Stimulated activated naive CD4-positive, alpha-beta T cell (primary cell): Measurements from ENCODE around the gene RAVER2.

Experiments
- DNase-seq, 6 experiments: peaks; one replicate each; lab custom pipeline; 2025; lab: John Stamatoyannopoulos, UW

RAVER2 gene

DNA sequence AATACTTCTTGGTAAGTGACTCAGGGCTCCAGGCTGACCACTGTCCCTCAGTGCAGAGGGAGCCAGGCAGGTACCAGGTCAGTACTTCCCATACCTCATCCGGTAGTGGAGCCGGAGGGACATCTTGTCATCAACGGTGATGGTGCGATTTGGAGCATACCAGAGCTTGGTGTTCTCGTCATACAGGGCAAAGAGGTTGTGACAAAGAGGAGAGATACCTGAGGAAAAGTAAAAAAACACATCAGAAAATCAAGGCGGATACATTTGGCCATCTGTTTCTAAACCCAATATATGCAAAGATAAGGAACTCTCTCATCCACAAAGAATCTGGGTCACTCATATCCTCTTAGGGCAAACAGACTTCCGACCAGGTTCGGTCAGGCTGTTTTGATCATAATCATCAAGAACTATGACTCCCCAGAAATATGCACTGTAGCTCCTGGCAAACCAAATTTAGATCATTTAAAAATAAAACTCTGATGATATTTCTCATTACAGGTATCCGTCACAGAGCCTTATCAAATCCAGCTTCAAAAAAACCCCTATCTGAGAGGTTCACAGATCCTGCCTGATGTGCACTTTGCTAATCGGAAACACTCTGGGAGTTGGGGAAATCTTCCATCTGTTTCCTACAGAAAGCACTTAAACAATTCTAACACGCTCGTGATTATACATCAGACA, 134.2 kb downstream of the RAVER2 start:
- DNase-seq, result no peak

GRCh38 chr1:64880449-64880848, 135.6 kb downstream of the RAVER2 start:
- DNase-seq, result no peak

GRCh38 chr1:64881281-64881680, 136.4 kb downstream of the RAVER2 start:
- DNase-seq, result no peak
